CD8-positive, alpha-beta memory T cell (primary cell): ENCODE measurements around the gene RIMS1. TPM values are rescaled to one million over a fixed set of nuclear protein-coding genes. Genes with fewer than 3 reads are reported as not detected.

Source experiments
- CTCF ChIA-PET: fragments of 350-600 bp; sonication (Branson Sonifier 250); formaldehyde crosslinking; loops from one replicate; lab custom pipeline; 2021; ENCODE audit warnings: antibody characterized with exemption; lab: Charles Lee
- POLR2A ChIA-PET: fragments of 350-600 bp; sonication (Branson Sonifier 250); formaldehyde crosslinking; loops from one replicate; lab custom pipeline; 2021; ENCODE audit warnings: antibody characterized with exemption; lab: Charles Lee
- DNase-seq, 5 donors: peaks; one replicate each; pipeline versions ENCODE4 v3.0.0 to v3.0.0-alpha.2; 2020 to 2022; ENCODE audit warnings: mixed read lengths in 1 of 5
- H3K27ac ChIP-seq: one replicate; pipeline ENCODE4 v1.7.0; 2013; ENCODE audit warnings: low read depth, mild to moderate bottlenecking, low read length, moderate library complexity
- H3K27me3 ChIP-seq: 2 replicates; pipeline ENCODE4 v1.7.0; 2013; ENCODE audit warnings: low read length, mild to moderate bottlenecking; ENCODE audit not compliant: insufficient read depth, poor library complexity, severe bottlenecking
- H3K36me3 ChIP-seq: 2 replicates; pipeline ENCODE4 v1.7.0; 2013; ENCODE audit warnings: mild to moderate bottlenecking, low read length, moderate library complexity; ENCODE audit not compliant: insufficient read depth
- H3K4me1 ChIP-seq: 2 replicates; pipeline ENCODE4 v1.7.0; 2013; ENCODE audit warnings: mild to moderate bottlenecking, low read length, moderate library complexity; ENCODE audit not compliant: insufficient read depth
- H3K4me3 ChIP-seq: 2 replicates; pipeline ENCODE4 v1.7.0; 2013; ENCODE audit warnings: mild to moderate bottlenecking, low read length
- H3K9me3 ChIP-seq: 2 replicates; pipeline ENCODE4 v1.7.0; 2013; ENCODE audit warnings: mild to moderate bottlenecking, low read length
- H3K27ac Mint-ChIP-seq, 8 donors: one replicate each; pipeline ENCODE4 v1.8.0; 2020 to 2021; ENCODE audit warnings: mixed read lengths in 8 of 8, mild to moderate bottlenecking in 6 of 8, inconsistent platforms in 3 of 8, moderate library complexity in 3 of 8
- H3K27me3 Mint-ChIP-seq, 2 donors: one replicate each; pipeline ENCODE4 v1.8.0; 2020 to 2021; ENCODE audit warnings: mixed read lengths in 2 of 2, mild to moderate bottlenecking in 1 of 2, moderate library complexity in 1 of 2
- H3K36me3 Mint-ChIP-seq, 3 donors: one replicate each; pipeline ENCODE4 v1.8.0; 2020 to 2021; ENCODE audit warnings: mixed read lengths in 3 of 3, inconsistent platforms in 1 of 3, mild to moderate bottlenecking in 1 of 3
- H3K4me1 Mint-ChIP-seq, 3 donors: one replicate each; pipeline ENCODE4 v1.8.0; 2020 to 2021; ENCODE audit warnings: mixed read lengths in 3 of 3, inconsistent platforms in 1 of 3, mild to moderate bottlenecking in 1 of 3
- H3K4me3 Mint-ChIP-seq, 7 donors: one replicate each; pipeline ENCODE4 v1.8.0; 2020 to 2021; ENCODE audit warnings: mixed read lengths in 7 of 7, mild to moderate bottlenecking in 6 of 7, moderate library complexity in 4 of 7, inconsistent platforms in 2 of 7
- H3K9me3 Mint-ChIP-seq, 5 donors: one replicate each; pipeline ENCODE4 v1.8.0; 2020 to 2022; ENCODE audit warnings: mixed read lengths in 5 of 5, mild to moderate bottlenecking in 3 of 5, moderate library complexity in 2 of 5, inconsistent platforms in 1 of 5
- polyA plus RNA-seq: library from polyadenylated mRNA; unstranded; fragments of 300-500 nt; fragmentation: Illumina TruSeq; gene quantifications from one replicate; pipeline ENCODE4 v1.2.3, GENCODE V29; 2021
- total RNA-seq, 2 experiments: library from RNA; stranded (reverse); gene quantifications; one replicate each; pipeline ENCODE4 v1.2.3, GENCODE V29; 2021

RIMS1 gene
- total and polyA plus RNA-seq, 3 experiments from 2014 or later = not detected

- DNase-seq = no peak
- Mint-ChIP-seq H3K36me3 (no peaks in the 10 kb centered on the region), H3K27ac (no peak overlapping the region), H3K27me3 (peaks cover 2 to 6% of the 10 kb centered on the region in 2 donors), H3K4me1 (no peaks in the 10 kb centered on the region), H3K4me3 (no peak overlapping the region), H3K9me3 (peaks cover 0 to 5% (median 0%) of the 10 kb centered on the region in 5 donors)
- no peaks in the 10 kb centered on the region for H3K4me1 ChIP-seq
- no peak overlapping the region for H3K27ac ChIP-seq
- CTCF ChIA-PET = interaction anchor here (3.6 kb wide), 1 partner anchor 14 kb away, joined by 16 read pairs; no protein-coding TSS in a partner anchor
- H3K36me3 ChIP-seq = no peaks in the 10 kb centered on the region
- POLR2A ChIA-PET = no interaction called here
- H3K9me3 ChIP-seq = no peaks in the 10 kb centered on the region
- no peak overlapping the region for H3K4me3 ChIP-seq
- no peaks in the 10 kb centered on the region for H3K27me3 ChIP-seq
Measured at GRCh38 chr6:72425003-72425681, 538.8 kb downstream of the RIMS1 start.

- Mint-ChIP-seq H3K4me3 (no peak overlapping the region), H3K4me1 (no peaks in the 10 kb centered on the region), H3K9me3 (peaks cover 0 to 2% (median 0%) of the 10 kb centered on the region in 5 donors), H3K27me3 (peaks cover 11 to 18% of the 10 kb centered on the region in 2 donors), H3K27ac (no peak overlapping the region), H3K36me3 (no peaks in the 10 kb centered on the region)
- ChIA-PET CTCF (no interaction called here), POLR2A (no interaction called here)
- Histone ChIP-seq H3K4me1 (no peaks in the 10 kb centered on the region), H3K27me3 (no peaks in the 10 kb centered on the region), H3K4me3 (no peak overlapping the region), H3K36me3 (no peaks in the 10 kb centered on the region), H3K9me3 (no peaks in the 10 kb centered on the region), H3K27ac (no peak overlapping the region)
- no peak for DNase-seq
Measured at GRCh38 chr6:72440611-72441010, 554.3 kb downstream of the RIMS1 start.

- no peaks in the 10 kb centered on the region for H3K27me3 ChIP-seq
- Mint-ChIP-seq H3K4me1 (no peaks in the 10 kb centered on the region), H3K36me3 (no peaks in the 10 kb centered on the region), H3K4me3 (no peak overlapping the region), H3K27me3 (peaks cover 2 to 21% of the 10 kb centered on the region in 2 donors), H3K9me3 (no peaks in the 10 kb centered on the region), H3K27ac (no peak overlapping the region)
- no peak overlapping the region for H3K27ac ChIP-seq
- POLR2A ChIA-PET = no interaction called here
- CTCF ChIA-PET = no interaction called here
- no peaks in the 10 kb centered on the region for H3K9me3 ChIP-seq
- H3K4me1 ChIP-seq = no peaks in the 10 kb centered on the region
- no peaks in the 10 kb centered on the region for H3K36me3 ChIP-seq
- no peak overlapping the region for H3K4me3 ChIP-seq
- no peak for DNase-seq
Measured at GRCh38 chr6:72446430-72446829, 560.1 kb downstream of the RIMS1 start.
